ENCODE measurements around the gene MGAT4B.

Gene MGAT4B

DNA sequence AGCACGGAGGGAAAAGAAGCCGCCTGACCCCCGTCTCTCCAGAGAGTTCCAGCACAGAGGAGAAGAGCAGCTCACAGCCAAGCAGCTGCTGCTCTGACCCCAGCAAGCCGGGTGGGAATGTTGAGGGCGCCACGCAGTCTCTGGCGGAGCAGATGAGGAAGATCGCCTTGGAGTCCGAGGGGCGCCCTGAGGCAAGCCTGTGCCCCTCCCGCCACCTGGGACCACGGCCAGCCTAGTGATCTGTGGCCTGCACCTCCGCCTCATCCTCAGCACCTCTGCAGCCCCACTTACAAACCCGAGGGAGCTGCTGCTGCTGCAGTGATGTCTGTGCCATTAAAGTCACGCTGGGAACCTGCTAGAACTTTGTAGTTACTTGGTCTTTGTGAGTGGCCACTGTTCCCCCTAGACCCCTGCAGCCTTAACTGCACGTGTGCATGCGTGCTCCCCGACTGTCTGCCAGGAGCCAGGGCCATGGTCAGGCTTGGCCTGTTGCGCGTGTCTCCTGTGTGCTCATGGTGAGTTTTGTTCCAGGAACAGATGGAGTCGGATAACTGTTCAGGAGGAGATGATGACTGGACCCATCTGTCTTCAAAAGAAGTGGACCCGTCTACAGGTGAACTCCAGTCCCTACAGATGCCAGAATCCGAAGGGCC is 26.5 kb upstream of the MGAT4B start:
- peak overlapping the region; percentile 87 for H3K27ac Mint-ChIP-seq
- no peaks in the 10 kb centered on the region for H3K27me3 Mint-ChIP-seq
- H3K9me3 Mint-ChIP-seq = no peaks in the 10 kb centered on the region
- ATAC-seq (replicated peaks) (no peak), DNase-seq (no peak)
- H3K4me3 Mint-ChIP-seq = no peak overlapping the region
- H3K4me1 Mint-ChIP-seq = peaks cover 26 to 47% of the 10 kb centered on the region in 2 donors
- H3K36me3 Mint-ChIP-seq = peaks cover 67 to 73% of the 10 kb centered on the region in 2 donors

GRCh38 chr5:179832039-179832745 is 25.5 kb upstream of the MGAT4B start:
- H3K27ac Mint-ChIP-seq = peak overlapping the region; percentile 59
- no peak overlapping the region for H3K4me3 Mint-ChIP-seq
- peaks cover 69 to 78% of the 10 kb centered on the region in 2 donors for H3K36me3 Mint-ChIP-seq

DNA sequence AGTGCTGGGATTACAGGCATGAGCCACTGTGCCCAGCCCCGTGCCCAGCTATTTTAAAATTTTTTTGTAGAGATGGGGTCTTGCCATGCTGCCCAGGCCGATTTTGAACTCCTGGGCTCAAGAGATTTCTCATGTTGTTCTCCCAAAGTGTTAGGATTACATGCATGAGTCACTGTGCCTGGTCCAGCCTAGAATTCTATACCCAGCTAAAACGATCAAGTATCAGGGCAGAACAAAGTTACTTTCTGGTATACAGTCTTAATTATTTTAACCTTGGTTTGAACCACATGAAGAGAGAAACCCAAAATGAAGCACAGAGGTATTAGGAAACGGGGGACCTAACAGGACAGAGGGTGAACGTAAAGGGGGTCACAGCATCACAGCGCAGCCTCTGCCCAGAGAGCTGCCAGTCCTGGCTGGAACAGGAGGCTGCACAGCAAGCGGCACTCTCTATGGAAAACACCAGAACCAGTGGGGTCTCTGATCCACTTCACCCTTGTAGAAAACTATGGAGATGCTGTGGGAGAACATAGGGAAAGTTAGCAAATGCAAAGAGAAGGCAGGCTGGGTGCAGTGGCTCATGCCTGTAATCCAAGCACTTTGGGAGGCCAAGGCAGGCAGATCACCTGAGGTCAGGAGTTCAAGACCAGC is 24.3 kb upstream of the MGAT4B start:
- Mint-ChIP-seq H3K27ac (peak overlapping the region; percentile 47), H3K4me1 (peaks cover 26 to 51% of the 10 kb centered on the region in 2 donors), H3K27me3 (no peaks in the 10 kb centered on the region), H3K9me3 (no peaks in the 10 kb centered on the region), H3K36me3 (peaks cover 68 to 76% of the 10 kb centered on the region in 2 donors), H3K4me3 (no peak overlapping the region)
- no peak for DNase-seq
- no peak for ATAC-seq (replicated peaks)

More at GRCh38 chr5:179832039-179832745, 25.5 kb upstream of the MGAT4B start:
- peaks cover 32 to 56% of the 10 kb centered on the region in 2 donors for H3K4me1 Mint-ChIP-seq
- DNase-seq (no peak), ATAC-seq (replicated peaks) (no peak)
- H3K27me3 Mint-ChIP-seq = no peaks in the 10 kb centered on the region
- H3K9me3 Mint-ChIP-seq = no peaks in the 10 kb centered on the region

DNA sequence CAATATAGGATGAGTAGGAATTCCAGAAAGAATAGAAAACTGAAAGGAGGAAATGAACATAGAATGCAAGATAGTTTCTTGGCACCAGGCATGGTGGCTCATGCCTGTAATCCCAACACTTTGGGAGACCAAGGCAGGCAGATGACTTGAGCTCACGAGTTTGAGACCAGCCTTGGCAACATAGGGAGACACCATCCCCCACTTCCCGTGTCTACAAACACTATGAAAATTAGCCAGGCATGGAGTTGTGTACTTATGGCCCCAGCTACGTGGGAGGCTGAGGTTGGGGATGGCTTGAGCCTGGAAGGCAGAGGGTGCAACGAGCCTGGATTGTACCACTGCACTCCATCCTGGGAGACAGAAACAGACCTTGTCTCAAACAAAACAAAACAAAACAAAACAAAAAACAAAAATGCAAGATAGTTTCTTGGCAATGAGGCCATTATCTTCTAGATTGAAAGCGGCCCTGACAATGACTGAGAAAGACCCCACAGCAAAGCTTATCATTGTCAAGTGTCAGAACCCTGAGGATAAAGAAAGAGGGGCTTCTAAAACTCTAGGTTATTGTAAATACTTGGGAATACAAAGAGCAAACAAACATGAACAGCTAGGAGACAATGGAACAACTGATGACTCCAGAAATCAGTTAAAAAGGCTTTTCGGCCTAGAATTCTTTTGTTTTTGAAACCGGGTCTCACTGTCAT is 23.2 kb upstream of the MGAT4B start:
- H3K4me1 Mint-ChIP-seq = peaks cover 26 to 47% of the 10 kb centered on the region in 2 donors
- H3K27ac Mint-ChIP-seq = peak overlapping the region; percentile 9
- peaks cover 75 to 82% of the 10 kb centered on the region in 2 donors for H3K36me3 Mint-ChIP-seq

GRCh38 chr5:179828756-179829421 is 22.2 kb upstream of the MGAT4B start:
- Mint-ChIP-seq H3K36me3 (peaks cover 80 to 88% of the 10 kb centered on the region in 2 donors), H3K27ac (peak overlapping the region; percentile 85), H3K27me3 (no peaks in the 10 kb centered on the region), H3K4me3 (no peak overlapping the region), H3K4me1 (peaks cover 32 to 57% of the 10 kb centered on the region in 2 donors), H3K9me3 (no peaks in the 10 kb centered on the region)
- ATAC-seq (replicated peaks) (no peak), DNase-seq (no peak)

More for the DNA sequence above, 23.2 kb upstream of the MGAT4B start:
- Mint-ChIP-seq H3K9me3 (no peaks in the 10 kb centered on the region), H3K4me3 (no peak overlapping the region), H3K27me3 (no peaks in the 10 kb centered on the region)
- no peak for ATAC-seq (replicated peaks)
- DNase-seq = no peak

DNA sequence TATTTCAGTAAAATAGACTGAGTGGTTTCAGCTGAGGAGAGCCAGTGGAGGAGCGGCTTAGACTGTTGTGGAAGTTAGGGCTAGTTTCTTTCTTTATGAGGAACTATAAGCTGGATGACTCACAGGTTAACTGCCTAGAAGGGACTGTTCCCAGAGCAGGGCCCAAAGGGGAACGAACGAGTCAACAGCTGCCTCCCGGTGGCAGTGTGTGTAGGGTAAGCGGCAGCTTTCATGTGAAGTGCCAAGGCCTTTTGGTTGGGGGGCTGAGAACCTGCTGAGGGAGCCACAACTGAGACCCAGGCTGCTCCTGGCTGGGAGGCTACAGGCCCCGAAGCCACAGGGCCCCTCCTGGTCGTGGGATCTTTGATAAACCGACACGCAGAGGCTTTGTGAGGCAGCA is 21.0 kb upstream of the MGAT4B start:
- H3K36me3 Mint-ChIP-seq = peaks cover 78 to 83% of the 10 kb centered on the region in 2 donors
- peaks cover 35 to 61% of the 10 kb centered on the region in 2 donors for H3K4me1 Mint-ChIP-seq
- H3K9me3 Mint-ChIP-seq = no peaks in the 10 kb centered on the region
- no peak overlapping the region for H3K4me3 Mint-ChIP-seq
- ATAC-seq (replicated peaks) (peak; percentile 86 to 99), DNase-seq (peak; percentile 36)
- H3K27ac Mint-ChIP-seq = peak overlapping the region; percentile 83
- H3K27me3 Mint-ChIP-seq = no peaks in the 10 kb centered on the region

DNA sequence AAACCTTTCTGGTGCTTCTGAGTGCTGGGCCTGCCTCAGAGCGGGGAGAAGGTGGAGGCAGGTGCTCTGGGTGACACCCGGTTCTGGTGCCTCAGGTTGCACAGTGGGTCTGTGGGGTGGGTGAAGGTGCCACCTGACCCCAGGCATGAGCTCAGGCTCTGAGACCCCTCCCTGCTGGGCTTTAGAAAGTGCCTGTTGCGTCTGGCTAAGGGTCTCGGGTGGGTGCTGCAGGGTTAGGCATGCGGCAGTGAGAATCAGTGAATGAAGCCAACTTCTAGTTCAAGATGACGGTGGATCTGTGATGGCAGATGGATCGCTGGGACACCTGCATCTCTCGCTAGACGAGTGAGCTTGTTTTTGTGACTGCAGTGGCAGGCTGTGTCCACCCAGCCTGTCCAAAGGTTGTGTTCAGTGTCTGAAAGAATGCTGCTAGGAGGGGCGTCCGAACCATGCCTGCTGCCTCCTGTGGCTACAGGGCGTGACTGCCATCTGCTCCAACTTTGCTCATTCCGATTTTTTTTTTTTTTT is 19.1 kb upstream of the MGAT4B start:
- Mint-ChIP-seq H3K27me3 (no peaks in the 10 kb centered on the region), H3K4me1 (peaks cover 36 to 70% of the 10 kb centered on the region in 2 donors), H3K36me3 (peaks cover 74 to 80% of the 10 kb centered on the region in 2 donors), H3K4me3 (no peak overlapping the region), H3K27ac (peak overlapping the region; percentile 31), H3K9me3 (no peaks in the 10 kb centered on the region)
- ATAC-seq (replicated peaks) = no peak
- DNase-seq = no peak

- ATAC-seq (replicated peaks) (no peak), DNase-seq (no peak)
- peaks cover 65 to 72% of the 10 kb centered on the region in 2 donors for H3K36me3 Mint-ChIP-seq
These were observed 18.1 kb upstream of the MGAT4B start for GRCh38 chr5:179824745-179825112.

DNA sequence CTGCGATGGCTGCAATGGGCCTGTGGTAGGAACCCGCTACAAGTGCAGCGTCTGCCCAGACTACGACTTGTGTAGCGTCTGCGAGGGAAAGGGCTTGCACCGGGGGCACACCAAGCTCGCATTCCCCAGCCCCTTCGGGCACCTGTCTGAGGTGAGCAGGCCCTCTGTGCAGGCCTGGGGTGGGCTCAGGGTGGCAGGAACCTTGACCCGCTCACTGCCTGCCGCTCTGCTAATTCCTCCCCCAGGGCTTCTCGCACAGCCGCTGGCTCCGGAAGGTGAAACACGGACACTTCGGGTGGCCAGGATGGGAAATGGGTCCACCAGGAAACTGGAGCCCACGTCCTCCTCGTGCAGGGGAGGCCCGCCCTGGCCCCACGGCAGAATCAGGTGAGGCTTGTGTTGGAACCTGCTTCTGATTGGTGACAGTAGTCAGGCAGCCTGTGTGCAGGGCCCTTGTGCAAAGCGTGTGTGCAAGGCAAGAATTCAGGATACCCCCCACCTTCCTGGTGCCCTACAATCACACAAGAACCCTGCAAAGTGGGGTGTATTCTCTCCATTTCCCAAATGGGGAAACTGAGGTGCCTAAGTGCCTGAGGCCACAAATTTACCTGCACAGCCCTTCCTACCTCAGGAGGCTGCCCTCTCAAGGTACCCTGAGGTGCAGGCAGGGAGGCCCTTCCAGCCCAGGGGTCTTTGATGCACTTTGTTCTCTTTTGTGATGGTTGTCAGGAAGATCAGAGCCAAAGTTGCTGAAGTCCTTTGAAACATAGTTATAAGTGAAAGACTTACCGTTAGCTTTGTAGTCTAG is 17.5 kb upstream of the MGAT4B start:
- Mint-ChIP-seq H3K9me3 (no peaks in the 10 kb centered on the region), H3K4me1 (peaks cover 44 to 77% of the 10 kb centered on the region in 2 donors), H3K27me3 (no peaks in the 10 kb centered on the region), H3K4me3 (no peak overlapping the region), H3K27ac (no peak overlapping the region), H3K36me3 (peaks cover 63 to 66% of the 10 kb centered on the region in 2 donors)
- no peak for DNase-seq
- ATAC-seq (replicated peaks) = no peak

More at GRCh38 chr5:179824745-179825112, 18.1 kb upstream of the MGAT4B start:
- Mint-ChIP-seq H3K27ac (peak overlapping the region; percentile 53), H3K4me3 (no peak overlapping the region), H3K9me3 (no peaks in the 10 kb centered on the region), H3K4me1 (peaks cover 44 to 77% of the 10 kb centered on the region in 2 donors), H3K27me3 (no peaks in the 10 kb centered on the region)

DNA sequence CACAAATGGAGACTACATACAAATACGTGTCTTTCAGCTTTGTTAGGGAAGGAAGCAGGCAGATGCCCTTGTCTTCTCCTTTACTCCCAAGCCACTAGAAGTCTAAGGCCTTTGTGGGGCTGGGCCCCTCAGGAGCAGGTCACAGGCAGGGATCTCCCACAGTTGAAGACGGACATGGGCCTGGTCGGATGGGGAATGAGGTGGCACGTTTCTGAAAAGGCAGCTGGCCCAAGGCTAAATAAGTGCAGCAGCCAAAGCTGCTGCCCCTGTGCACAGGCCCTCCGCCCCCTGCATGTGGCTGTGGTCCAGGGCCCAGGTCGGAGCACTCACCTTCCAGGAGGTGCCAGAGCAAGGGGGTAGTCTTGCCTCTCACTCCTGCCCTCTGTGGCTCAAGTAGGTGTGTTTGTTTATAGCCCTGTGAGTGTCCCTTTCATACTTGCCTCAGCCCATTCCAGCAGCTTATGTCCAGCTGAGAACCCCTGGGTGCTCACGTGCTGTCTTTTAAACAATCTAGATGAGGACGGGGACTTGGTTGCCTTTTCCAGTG is 15.9 kb upstream of the MGAT4B start:
- ATAC-seq (replicated peaks) (no peak), DNase-seq (no peak)
- peak overlapping the region; percentile 97 for H3K27ac Mint-ChIP-seq
- H3K4me1 Mint-ChIP-seq = peaks cover 47 to 81% of the 10 kb centered on the region in 2 donors
- H3K27me3 Mint-ChIP-seq = no peaks in the 10 kb centered on the region
- peak overlapping the region; percentile 91 to 97 for H3K4me3 Mint-ChIP-seq
- H3K9me3 Mint-ChIP-seq = no peaks in the 10 kb centered on the region
- H3K36me3 Mint-ChIP-seq = peaks cover 49 to 53% of the 10 kb centered on the region in 2 donors

DNA sequence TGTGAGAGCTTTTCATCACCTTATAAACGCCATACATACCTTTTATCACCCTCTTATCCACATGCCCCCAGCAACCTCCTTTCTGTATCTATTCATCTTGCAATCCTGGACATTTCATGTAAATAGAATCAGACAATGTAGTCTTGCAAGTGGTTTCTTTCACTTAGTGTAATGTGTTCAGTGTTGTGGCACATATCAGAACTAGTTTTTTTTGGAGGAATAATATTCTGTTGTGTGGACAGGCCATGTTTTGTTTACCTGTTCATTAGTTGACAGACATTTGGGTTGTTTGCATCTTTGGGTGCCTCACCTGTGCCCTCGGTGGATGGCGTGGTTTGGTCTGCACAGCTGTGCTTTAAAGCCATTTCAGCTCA is 15.4 kb upstream of the MGAT4B start:
- ATAC-seq (replicated peaks) (no peak), DNase-seq (no peak)
- Mint-ChIP-seq H3K4me1 (peaks cover 49 to 81% of the 10 kb centered on the region in 2 donors), H3K36me3 (peaks cover 44 to 50% of the 10 kb centered on the region in 2 donors), H3K4me3 (peak overlapping the region; percentile 91 to 97), H3K27me3 (no peaks in the 10 kb centered on the region), H3K9me3 (no peaks in the 10 kb centered on the region), H3K27ac (peak overlapping the region; percentile 97)

DNA sequence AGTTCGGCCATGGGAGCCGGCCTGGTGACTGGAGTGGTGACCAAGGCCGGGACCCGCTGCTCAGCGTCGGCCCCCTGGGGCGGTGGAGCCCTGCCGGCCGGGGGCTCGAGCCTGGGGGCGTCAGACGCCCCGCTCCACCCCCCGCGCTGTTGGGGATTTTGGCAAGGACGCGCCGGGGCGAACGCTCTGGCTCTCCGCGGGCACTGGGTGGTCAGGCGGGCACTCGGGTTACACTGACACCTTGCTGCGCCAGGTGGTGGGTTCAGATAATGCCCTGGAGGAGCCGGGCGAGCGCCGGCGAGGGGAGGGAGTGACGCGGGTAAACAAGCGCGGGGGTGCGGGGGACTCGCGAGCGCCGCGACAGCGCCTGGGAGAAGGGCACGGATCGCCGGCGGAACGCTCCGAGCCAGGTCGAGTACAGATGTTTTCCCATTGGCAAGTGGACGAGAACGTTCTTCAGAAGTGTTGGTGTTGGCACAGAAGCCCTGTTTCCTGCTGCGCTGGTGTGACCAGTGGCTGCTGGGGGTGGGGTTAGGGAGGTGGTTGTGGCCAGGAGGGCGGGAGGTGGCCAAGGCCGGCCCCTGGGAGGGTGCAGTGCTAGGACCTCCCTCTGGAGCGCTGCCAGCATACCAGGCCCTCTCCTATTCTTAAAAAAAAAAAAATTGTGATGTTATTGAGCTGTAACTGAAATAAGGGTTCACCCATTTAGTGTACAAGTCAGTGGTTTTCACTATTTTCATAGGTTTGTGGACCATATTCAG is 14.8 kb upstream of the MGAT4B start:
- ATAC-seq (replicated peaks) = peak; percentile 62 to 67
- DNase-seq = peak; percentile 73
- no peaks in the 10 kb centered on the region for H3K9me3 Mint-ChIP-seq
- H3K4me1 Mint-ChIP-seq = peaks cover 45 to 79% of the 10 kb centered on the region in 2 donors
- peak overlapping the region; percentile 91 to 97 for H3K4me3 Mint-ChIP-seq
- H3K27ac Mint-ChIP-seq = peak overlapping the region; percentile 97
- no peaks in the 10 kb centered on the region for H3K27me3 Mint-ChIP-seq
- peaks cover 39 to 45% of the 10 kb centered on the region in 2 donors for H3K36me3 Mint-ChIP-seq

Data from stimulated activated naive B cell treated with anti-CD40 and anti-IgM and Interleukin-4, amounts not matched to agents 10 μg/mL and 1 μg/mL and 100 μg/mL, for 72 hours (primary cell).